Measurements from ENCODE around the gene CRX.

CRX gene

DNA sequence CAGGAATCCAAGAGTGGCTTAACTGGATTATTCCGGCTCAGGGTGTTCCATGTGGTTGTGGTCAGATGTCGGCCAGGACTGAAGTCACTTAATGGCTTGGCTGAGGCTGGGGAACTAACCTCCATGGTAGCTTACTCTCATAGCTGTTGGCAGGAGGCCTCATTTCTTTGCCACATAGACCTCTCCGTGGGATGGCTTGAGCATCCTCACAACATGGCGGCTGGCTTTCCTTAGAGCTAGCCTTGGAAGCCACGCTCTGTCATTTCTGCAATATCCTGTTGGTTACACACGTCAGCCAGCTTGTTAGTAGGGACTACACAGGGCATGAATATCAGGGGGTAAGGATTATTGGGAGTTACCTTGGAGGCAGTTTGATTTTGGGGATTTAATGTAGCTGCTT, 5.1 kb downstream of the CRX start:
- no peaks in the 10 kb centered on the region for H3K79me1 ChIP-seq (ENCODE audit: low read depth, low read length)
- no peak overlapping the region for H3K4me3 ChIP-seq (ENCODE audit: low read length in 2 of 2)
- no peak overlapping the region for H4K91ac ChIP-seq (ENCODE audit: low read depth, low read length, poor library complexity)
- H3K23ac ChIP-seq (ENCODE audit: low read depth, low read length, poor library complexity): no peak overlapping the region
- no CpG with 5 or more reads among the region's 6 CpGs for WGBS, 2 donors (ENCODE audit: extremely low coverage in 2 of 2, insufficient read length in 2 of 2, insufficient replicate concordance in 1 of 2)
- no peaks in the 10 kb centered on the region for H3K36me3 ChIP-seq (replicated peaks in 1 of 2; ENCODE audit: control insufficient read depth in 2 of 2, insufficient read depth in 2 of 2, low read length in 2 of 2)
- no peak overlapping the region for H2AK5ac ChIP-seq (ENCODE audit: low read depth, low read length)
- H3K4ac ChIP-seq (ENCODE audit: low read length): no peak overlapping the region
- H2BK120ac ChIP-seq (ENCODE audit: low read depth, low read length): no peak overlapping the region
- DNase-seq (ENCODE audit: low spot score): no peak
- no peak overlapping the region for H4K8ac ChIP-seq (ENCODE audit: low read depth, low read length)
- H3K27ac ChIP-seq (replicated peaks; ENCODE audit: low read length): no peak overlapping the region
- peaks cover 0 to 16% (median 0%) of the 10 kb centered on the region in 3 experiments for H3K27me3 ChIP-seq (ENCODE audit: control insufficient read depth in 3 of 3, insufficient read depth in 3 of 3, low read depth in 1 of 3, low read length in 3 of 3)
- no peak overlapping the region for H3K9ac ChIP-seq (ENCODE audit: low read depth, low read length, poor library complexity)
- no peak overlapping the region for H2BK12ac ChIP-seq (ENCODE audit: low read length)
- no peak overlapping the region for H3K18ac ChIP-seq (ENCODE audit: low read length)
- H3K9me3 ChIP-seq (replicated peaks in 1 of 2; ENCODE audit: control insufficient read depth in 2 of 2, insufficient read depth in 1 of 2, low read depth in 1 of 2, low read length in 2 of 2): peaks cover 0 to 4% of the 10 kb centered on the region in 2 donors
- H3K14ac ChIP-seq (ENCODE audit: low read length): no peak overlapping the region
- H3K4me2 ChIP-seq (ENCODE audit: insufficient read depth, low read length, poor library complexity, severe bottlenecking): no peak overlapping the region
- no peak overlapping the region for H2AFZ ChIP-seq (ENCODE audit: low read length)
- H2BK15ac ChIP-seq (ENCODE audit: low read length): no peak overlapping the region
- H3K4me1 ChIP-seq (ENCODE audit: control insufficient read depth in 2 of 2, insufficient read depth in 1 of 2, low read depth in 1 of 2, low read length in 2 of 2): peaks cover 0 to 10% of the 10 kb centered on the region in 2 donors
- no peak overlapping the region for H2BK5ac ChIP-seq (ENCODE audit: low read length)

DNA sequence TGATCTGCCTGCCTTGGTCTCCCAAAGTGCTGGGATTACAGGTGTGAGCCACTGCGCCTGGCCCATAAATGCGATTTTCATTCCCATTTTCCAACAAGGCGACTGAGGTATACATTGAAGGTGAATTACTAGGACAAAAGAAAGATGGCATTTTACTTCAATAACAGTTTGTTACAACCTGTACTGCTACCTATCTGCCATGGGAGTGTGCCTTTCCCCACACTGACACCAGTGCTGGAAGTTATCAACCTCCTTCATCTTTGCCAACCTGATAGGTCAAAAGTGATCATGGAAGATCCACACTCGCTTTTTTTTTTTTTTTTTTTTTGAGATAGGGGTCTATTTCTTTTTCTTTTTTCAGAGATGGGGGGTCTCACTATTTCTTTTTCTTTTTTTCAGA, 11.0 kb downstream of the CRX start:
- H3K18ac ChIP-seq (ENCODE audit: low read length): no peak overlapping the region
- no peak overlapping the region for H4K91ac ChIP-seq (ENCODE audit: low read depth, low read length, poor library complexity)
- no peak overlapping the region for H2BK12ac ChIP-seq (ENCODE audit: low read length)
- no peak overlapping the region for H2AFZ ChIP-seq (ENCODE audit: low read length)
- no peak overlapping the region for H2BK15ac ChIP-seq (ENCODE audit: low read length)
- no peak overlapping the region for H2AK5ac ChIP-seq (ENCODE audit: low read depth, low read length)
- H3K4me3 ChIP-seq (ENCODE audit: low read length in 2 of 2): no peak overlapping the region
- no peak overlapping the region for H3K4me2 ChIP-seq (ENCODE audit: insufficient read depth, low read length, poor library complexity, severe bottlenecking)
- no peak overlapping the region for H2BK120ac ChIP-seq (ENCODE audit: low read depth, low read length)
- no peak overlapping the region for H3K9ac ChIP-seq (ENCODE audit: low read depth, low read length, poor library complexity)
- no peak overlapping the region for H3K4ac ChIP-seq (ENCODE audit: low read length)
- H2BK5ac ChIP-seq (ENCODE audit: low read length): no peak overlapping the region
- no peak overlapping the region for H3K23ac ChIP-seq (ENCODE audit: low read depth, low read length, poor library complexity)
- no peaks in the 10 kb centered on the region for H3K79me1 ChIP-seq (ENCODE audit: low read depth, low read length)
- H4K8ac ChIP-seq (ENCODE audit: low read depth, low read length): no peak overlapping the region
- H3K9me3 ChIP-seq (replicated peaks in 1 of 2; ENCODE audit: control insufficient read depth in 2 of 2, insufficient read depth in 1 of 2, low read depth in 1 of 2, low read length in 2 of 2): no peaks in the 10 kb centered on the region
- no peak overlapping the region for H3K14ac ChIP-seq (ENCODE audit: low read length)
- H3K4me1 ChIP-seq (ENCODE audit: control insufficient read depth in 2 of 2, insufficient read depth in 1 of 2, low read depth in 1 of 2, low read length in 2 of 2): peaks cover 0 to 3% of the 10 kb centered on the region in 2 donors
- no CpG with 5 or more reads among the region's 4 CpGs for WGBS, 2 donors (ENCODE audit: extremely low coverage in 2 of 2, insufficient read length in 2 of 2, insufficient replicate concordance in 1 of 2)
- no peaks in the 10 kb centered on the region for H3K36me3 ChIP-seq (replicated peaks in 1 of 2; ENCODE audit: control insufficient read depth in 2 of 2, insufficient read depth in 2 of 2, low read length in 2 of 2)
- H3K27me3 ChIP-seq (ENCODE audit: control insufficient read depth in 3 of 3, insufficient read depth in 3 of 3, low read depth in 1 of 3, low read length in 3 of 3): no peaks in the 10 kb centered on the region
- DNase-seq (ENCODE audit: low spot score): no peak
- H3K27ac ChIP-seq (replicated peaks; ENCODE audit: low read length): no peak overlapping the region

DNA sequence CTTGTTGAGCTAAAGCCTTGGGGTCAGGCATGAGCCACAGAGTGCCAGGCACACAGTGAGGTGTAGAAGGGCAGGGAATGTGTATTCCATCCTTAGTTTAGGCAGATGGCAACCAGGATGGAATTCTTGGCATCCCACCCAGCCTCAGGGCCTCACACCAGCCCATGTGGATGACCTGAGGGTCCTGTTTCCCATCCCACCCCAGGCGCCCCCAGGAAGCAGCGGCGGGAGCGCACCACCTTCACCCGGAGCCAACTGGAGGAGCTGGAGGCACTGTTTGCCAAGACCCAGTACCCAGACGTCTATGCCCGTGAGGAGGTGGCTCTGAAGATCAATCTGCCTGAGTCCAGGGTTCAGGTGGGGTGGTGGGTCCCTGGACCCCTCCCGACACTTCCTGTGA, 14.3 kb downstream of the CRX start:
- Histone ChIP-seq H3K36me3 (replicated peaks in 1 of 2; ENCODE audit: control insufficient read depth in 2 of 2, insufficient read depth in 2 of 2, low read length in 2 of 2) (no peaks in the 10 kb centered on the region), H3K4me2 (ENCODE audit: insufficient read depth, low read length, poor library complexity, severe bottlenecking) (no peak overlapping the region), H3K79me1 (ENCODE audit: low read depth, low read length) (no peaks in the 10 kb centered on the region), H3K27ac (replicated peaks; ENCODE audit: low read length) (no peak overlapping the region), H3K27me3 (ENCODE audit: control insufficient read depth in 3 of 3, insufficient read depth in 3 of 3, low read depth in 1 of 3, low read length in 3 of 3) (peaks cover 0 to 5% (median 0%) of the 10 kb centered on the region in 3 experiments), H3K4me3 (ENCODE audit: low read length in 2 of 2) (no peak overlapping the region), H2BK5ac (ENCODE audit: low read length) (no peak overlapping the region), H3K18ac (ENCODE audit: low read length) (peak overlapping the region; percentile 65), H3K9me3 (replicated peaks in 1 of 2; ENCODE audit: control insufficient read depth in 2 of 2, insufficient read depth in 1 of 2, low read depth in 1 of 2, low read length in 2 of 2) (no peaks in the 10 kb centered on the region), H2BK12ac (ENCODE audit: low read length) (peak overlapping the region; percentile 49), H4K8ac (ENCODE audit: low read depth, low read length) (no peak overlapping the region), H3K4me1 (ENCODE audit: control insufficient read depth in 2 of 2, insufficient read depth in 1 of 2, low read depth in 1 of 2, low read length in 2 of 2) (peaks cover 3 to 14% of the 10 kb centered on the region in 2 donors), H3K23ac (ENCODE audit: low read depth, low read length, poor library complexity) (no peak overlapping the region), H4K91ac (ENCODE audit: low read depth, low read length, poor library complexity) (peak overlapping the region; percentile 89), H2BK15ac (ENCODE audit: low read length) (no peak overlapping the region), H3K14ac (ENCODE audit: low read length) (no peak overlapping the region), H2AK5ac (ENCODE audit: low read depth, low read length) (peak overlapping the region; percentile 79), H2AFZ (ENCODE audit: low read length) (no peak overlapping the region), H2BK120ac (ENCODE audit: low read depth, low read length) (no peak overlapping the region), H3K9ac (ENCODE audit: low read depth, low read length, poor library complexity) (no peak overlapping the region), H3K4ac (ENCODE audit: low read length) (no peak overlapping the region)
- no peak for DNase-seq (ENCODE audit: low spot score)
- no CpG with 5 or more reads among the region's 8 CpGs for WGBS, 2 donors (ENCODE audit: extremely low coverage in 2 of 2, insufficient read length in 2 of 2, insufficient replicate concordance in 1 of 2)

DNA sequence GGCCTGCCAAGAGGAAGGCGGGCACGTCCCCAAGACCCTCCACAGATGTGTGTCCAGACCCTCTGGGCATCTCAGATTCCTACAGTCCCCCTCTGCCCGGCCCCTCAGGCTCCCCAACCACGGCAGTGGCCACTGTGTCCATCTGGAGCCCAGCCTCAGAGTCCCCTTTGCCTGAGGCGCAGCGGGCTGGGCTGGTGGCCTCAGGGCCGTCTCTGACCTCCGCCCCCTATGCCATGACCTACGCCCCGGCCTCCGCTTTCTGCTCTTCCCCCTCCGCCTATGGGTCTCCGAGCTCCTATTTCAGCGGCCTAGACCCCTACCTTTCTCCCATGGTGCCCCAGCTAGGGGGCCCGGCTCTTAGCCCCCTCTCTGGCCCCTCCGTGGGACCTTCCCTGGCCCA, 17.7 kb downstream of the CRX start:
- Histone ChIP-seq H4K8ac (ENCODE audit: low read depth, low read length) (no peak overlapping the region), H3K18ac (ENCODE audit: low read length) (peak overlapping the region; percentile 94), H2BK120ac (ENCODE audit: low read depth, low read length) (peak overlapping the region; percentile 34), H2BK12ac (ENCODE audit: low read length) (no peak overlapping the region), H2BK5ac (ENCODE audit: low read length) (peak overlapping the region; percentile 43), H3K14ac (ENCODE audit: low read length) (no peak overlapping the region), H3K27ac (replicated peaks; ENCODE audit: low read length) (peak overlapping the region; percentile 55), H3K4me2 (ENCODE audit: insufficient read depth, low read length, poor library complexity, severe bottlenecking) (peak overlapping the region; percentile 46), H3K4me3 (ENCODE audit: low read length in 2 of 2) (no peak overlapping the region), H3K79me1 (ENCODE audit: low read depth, low read length) (no peaks in the 10 kb centered on the region), H3K9ac (ENCODE audit: low read depth, low read length, poor library complexity) (no peak overlapping the region), H3K27me3 (ENCODE audit: control insufficient read depth in 3 of 3, insufficient read depth in 3 of 3, low read depth in 1 of 3, low read length in 3 of 3) (peaks cover 0 to 16% (median 0%) of the 10 kb centered on the region in 3 experiments), H3K4ac (ENCODE audit: low read length) (no peak overlapping the region), H2AFZ (ENCODE audit: low read length) (peak overlapping the region; percentile 62), H4K91ac (ENCODE audit: low read depth, low read length, poor library complexity) (no peak overlapping the region), H2AK5ac (ENCODE audit: low read depth, low read length) (peak overlapping the region; percentile 46), H2BK15ac (ENCODE audit: low read length) (peak overlapping the region; percentile 42), H3K4me1 (ENCODE audit: control insufficient read depth in 2 of 2, insufficient read depth in 1 of 2, low read depth in 1 of 2, low read length in 2 of 2) (peaks cover 3 to 14% of the 10 kb centered on the region in 2 donors), H3K36me3 (replicated peaks in 1 of 2; ENCODE audit: control insufficient read depth in 2 of 2, insufficient read depth in 2 of 2, low read length in 2 of 2) (no peaks in the 10 kb centered on the region), H3K23ac (ENCODE audit: low read depth, low read length, poor library complexity) (no peak overlapping the region), H3K9me3 (replicated peaks in 1 of 2; ENCODE audit: control insufficient read depth in 2 of 2, insufficient read depth in 1 of 2, low read depth in 1 of 2, low read length in 2 of 2) (no peaks in the 10 kb centered on the region)
- no CpG with 5 or more reads among the region's 16 CpGs for WGBS, 2 donors (ENCODE audit: extremely low coverage in 2 of 2, insufficient read length in 2 of 2, insufficient replicate concordance in 1 of 2)
- no peak for DNase-seq (ENCODE audit: low spot score)

All from neuronal stem cell (in vitro differentiated cells).